SK-N-SH (cell line): ENCODE data around the gene PPP1R14C. TPM values are rescaled to one million over a fixed set of nuclear protein-coding genes. Genes with fewer than 3 reads are reported as not detected.

Experiments
- CTCF ChIA-PET: fragments of 300-600, 350-600 bp; formaldehyde crosslinking; extraction: SDS; loops from one replicate; lab custom pipeline; 2021; lab: Yijun Ruan, JAX
- POLR2A ChIA-PET: fragments of 350-600 bp; sonication (Branson Sonifier 250); formaldehyde crosslinking; extraction: SDS; loops from one replicate; lab custom pipeline; 2020; ENCODE audit warnings: antibody characterized with exemption, inconsistent platforms; lab: Yijun Ruan, JAX
- DNase-seq: peaks from one replicate; pipeline ENCODE4 v3.0.0; 2012
- H2AFZ ChIP-seq: fragments of 200-600 bp; sonication (generic); 2 replicates; pipeline ENCODE4 v1.8.1; 2016; ENCODE audit warnings: antibody characterized with exemption, mild to moderate bottlenecking, low read depth
- H3F3A ChIP-seq: fragments of 200-600 bp; sonication (generic); replicated peaks from 2 replicates; pipeline ENCODE3; 2016; ENCODE audit warnings: antibody characterized with exemption, mild to moderate bottlenecking; ENCODE audit not compliant: insufficient read depth
- H3K27ac ChIP-seq, 2 experiments: fragments of 200-500 bp in 1 of 2; fragments of 200-600 bp in 1 of 2; sonication (Bioruptor generic) in 1 of 2; sonication (generic), shearing (Covaris generic) in 1 of 2; 2 replicates each; pipeline versions ENCODE4 v1.5.1 to v1.6.1; 2014 to 2016; ENCODE audit warnings: low read depth in 2 of 2, inconsistent platforms in 1 of 2, low read length in 1 of 2, mild to moderate bottlenecking in 1 of 2, mixed read lengths in 1 of 2
- H3K27me3 ChIP-seq: fragments of 200-600 bp; sonication (generic), shearing (Covaris generic); 2 replicates; pipeline ENCODE4 v1.6.1; 2016; ENCODE audit warnings: mixed run types; ENCODE audit not compliant: insufficient read depth
- H3K36me3 ChIP-seq, 2 experiments: fragments of 200-500 bp in 1 of 2; fragments of 200-600 bp in 1 of 2; sonication (Bioruptor generic) in 1 of 2; sonication (generic) in 1 of 2; replicated peaks in 1 of 2; 2 replicates each; pipeline versions ENCODE3 to v1.5.1; 2014 to 2016; ENCODE audit warnings: low read length in 1 of 2, mild to moderate bottlenecking in 1 of 2; ENCODE audit not compliant: insufficient read depth in 2 of 2, control insufficient read depth in 1 of 2
- H3K4me1 ChIP-seq, 2 experiments: fragments of 200-500 bp in 1 of 2; fragments of 200-600 bp in 1 of 2; sonication (Bioruptor generic) in 1 of 2; sonication (generic), shearing (Covaris generic) in 1 of 2; 2 replicates each; pipeline versions ENCODE4 v1.5.1 to v1.6.1; 2014 to 2016; ENCODE audit warnings: low read depth in 1 of 2, low read length in 1 of 2, mixed run types in 1 of 2; ENCODE audit not compliant: insufficient read depth in 2 of 2, control insufficient read depth in 1 of 2
- H3K4me2 ChIP-seq: fragments of 200-600 bp; sonication (generic), shearing (Covaris generic); 2 replicates; pipeline ENCODE4 v1.6.1; 2017; ENCODE audit warnings: mixed run types
- H3K4me3 ChIP-seq, 2 experiments: fragments of 200-500 bp in 1 of 2; fragments of 200-600 bp in 1 of 2; sonication (Bioruptor generic) in 1 of 2; sonication (generic), shearing (Covaris generic) in 1 of 2; 2 replicates each; pipeline versions ENCODE4 v1.5.1 to v1.8.1; 2014 to 2016; ENCODE audit warnings: low read depth in 2 of 2, inconsistent platforms in 1 of 2, low read length in 1 of 2, mild to moderate bottlenecking in 1 of 2, mixed read lengths in 1 of 2, moderate library complexity in 1 of 2
- H3K79me2 ChIP-seq: fragments of 200-600 bp; sonication (generic); 2 replicates; pipeline ENCODE4 v1.8.1; 2017; ENCODE audit warnings: mild to moderate bottlenecking; ENCODE audit not compliant: insufficient read depth
- H3K9ac ChIP-seq: fragments of 200-600 bp; sonication (generic); 2 replicates; pipeline ENCODE4 v1.6.1; 2017; ENCODE audit warnings: mixed run types
- H3K9me2 ChIP-seq: fragments of 200-600 bp; sonication (generic); 2 replicates; pipeline ENCODE4 v1.6.1; 2017; ENCODE audit warnings: mixed run types
- H3K9me3 ChIP-seq: fragments of 200-600 bp; sonication (generic); 2 replicates; pipeline ENCODE4 v1.6.1; 2017; ENCODE audit warnings: mixed run types, mild to moderate bottlenecking, moderate library complexity
- H4K20me1 ChIP-seq: fragments of 200-600 bp; sonication (generic); 2 replicates; pipeline ENCODE4 v1.6.1; 2017; ENCODE audit warnings: mild to moderate bottlenecking, mixed run types; ENCODE audit not compliant: insufficient read depth
- CTCF ChIP-seq: fragments of 200-600 bp; sonication (generic); IDR thresholded peaks from 2 replicates; pipeline ENCODE4 v1.6.1; 2017; ENCODE audit warnings: antibody characterized with exemption, mild to moderate bottlenecking, moderate library complexity
- EZH2phosphoT487 ChIP-seq: fragments of 200-600 bp; sonication (generic); IDR thresholded peaks from 2 replicates; pipeline ENCODE4 v1.6.1; 2017; ENCODE audit warnings: low read depth, mixed run types, mild to moderate bottlenecking, antibody characterized with exemption, moderate library complexity, borderline replicate concordance
- FOXM1 ChIP-seq: IDR thresholded peaks from 2 replicates; pipeline ENCODE4 v1.4.0; 2012; ENCODE audit warnings: low read depth, mild to moderate bottlenecking
- MXI1 ChIP-seq: IDR thresholded peaks from 2 replicates; pipeline ENCODE4 v1.6.1; 2012; ENCODE audit warnings: mild to moderate bottlenecking, low read depth, low read length, improper control_type of control experiment
- NFIC ChIP-seq: IDR thresholded peaks from 2 replicates; pipeline ENCODE4 v1.4.0; 2012; ENCODE audit warnings: borderline replicate concordance
- POLR2AphosphoS5 ChIP-seq: IDR thresholded peaks from 2 replicates; pipeline ENCODE4 v1.6.1; 2012; ENCODE audit warnings: low read depth, low read length
- RXRA ChIP-seq: IDR thresholded peaks from 2 replicates; pipeline ENCODE4 v1.4.0; 2012; ENCODE audit warnings: low read depth, mild to moderate bottlenecking, borderline replicate concordance
- SIN3A ChIP-seq: IDR thresholded peaks from 2 replicates; pipeline ENCODE4 v1.6.1; 2012; ENCODE audit warnings: low read depth, mild to moderate bottlenecking, low read length, moderate library complexity, borderline replicate concordance
- TCF12 ChIP-seq: IDR thresholded peaks from 2 replicates; pipeline ENCODE4 v1.4.0; 2012
- TEAD4 ChIP-seq: IDR thresholded peaks from 2 replicates; pipeline ENCODE4 v1.4.0; 2012; ENCODE audit warnings: mild to moderate bottlenecking, borderline replicate concordance; ENCODE audit not compliant: insufficient read depth
- USF2 ChIP-seq: fragments of 150-350 bp; IDR thresholded peaks from 2 replicates; pipeline ENCODE4 v1.6.1; 2017; ENCODE audit warnings: antibody characterized with exemption, low read length, low read depth, borderline replicate concordance
- ZBTB33 ChIP-seq: IDR thresholded peaks from 2 replicates; pipeline ENCODE4 v1.4.0; 2012; ENCODE audit warnings: low read depth, borderline replicate concordance
- WGBS: methylation state at CpG from one replicate; pipeline ENCODE4 v1.1.6; 2017; ENCODE audit warnings: low lambda C conversion rate; 5-methylcytosine and 5-hydroxymethylcytosine counted together
- polyA plus RNA-seq, 3 experiments: library from polyadenylated mRNA; depleted of rRNA; stranded (reverse); fragments of >200 nt; gene quantifications; 2 replicates each; pipeline ENCODE4 v1.2.3, GENCODE V29; 2012
- TF ChIP-seq, protein P1 (sequence below): IDR thresholded peaks from 2 replicates; pipeline ENCODE4 v1.6.1; 2012; ENCODE audit warnings: mild to moderate bottlenecking, low read depth, low read length, moderate library complexity

The PPP1R14C gene
- polyA plus RNA-seq, 1 of the 3 experiments (the other 2 are of a cell fraction) = not detected

DNA sequence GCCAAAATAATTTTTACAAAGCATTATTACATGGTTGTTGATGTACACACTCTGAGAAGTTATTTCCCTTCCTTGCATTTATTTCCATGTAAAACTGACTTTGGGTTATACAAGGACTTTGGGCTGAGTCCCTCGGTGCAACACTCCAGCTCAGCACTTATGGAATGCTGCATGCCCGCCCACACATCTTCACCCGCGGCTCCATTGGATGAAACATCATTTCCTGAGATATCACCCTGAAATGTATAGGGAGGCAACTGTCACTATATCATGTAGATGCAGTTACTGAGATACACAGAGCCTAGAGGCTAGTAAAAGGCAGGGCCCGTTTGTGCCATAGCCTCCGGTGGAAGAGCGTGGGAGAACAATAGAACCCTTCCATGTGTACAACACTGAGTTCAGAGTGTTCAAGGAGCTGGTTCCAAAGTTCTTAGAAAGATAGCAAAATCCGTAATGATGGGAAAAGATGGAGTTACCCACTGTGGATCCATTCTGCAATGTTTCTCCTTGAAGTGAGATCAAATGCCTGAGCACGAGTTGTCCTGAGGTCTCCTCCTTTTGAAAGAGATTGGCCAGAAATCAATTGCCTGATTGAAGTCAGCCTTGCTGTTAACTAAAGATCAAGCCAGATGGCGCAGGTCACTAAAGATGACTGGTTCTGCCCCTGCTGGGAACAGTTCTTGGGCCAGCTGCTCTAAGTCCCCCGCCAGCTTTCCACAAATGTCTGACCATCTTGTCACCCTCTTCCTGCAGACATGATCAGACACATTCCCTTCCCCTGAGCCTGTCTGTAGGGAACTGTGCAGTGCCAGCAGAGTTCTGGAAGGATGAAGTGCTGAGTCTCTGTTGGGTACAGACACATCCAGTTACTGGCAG, 125.1 kb downstream of the PPP1R14C start:
- POLR2A ChIA-PET = no interaction called here
- TF ChIP-seq TCF12 (no peak), FOXM1 (no peak), EZH2phosphoT487 (no peak), TEAD4 (no peak), RXRA (no peak), CTCF (no peak), NFIC (no peak), SIN3A (no peak), ZBTB33 (no peak), USF2 (no peak), MXI1 (no peak), POLR2AphosphoS5 (no peak)
- TF ChIP-seq, protein P1, sequence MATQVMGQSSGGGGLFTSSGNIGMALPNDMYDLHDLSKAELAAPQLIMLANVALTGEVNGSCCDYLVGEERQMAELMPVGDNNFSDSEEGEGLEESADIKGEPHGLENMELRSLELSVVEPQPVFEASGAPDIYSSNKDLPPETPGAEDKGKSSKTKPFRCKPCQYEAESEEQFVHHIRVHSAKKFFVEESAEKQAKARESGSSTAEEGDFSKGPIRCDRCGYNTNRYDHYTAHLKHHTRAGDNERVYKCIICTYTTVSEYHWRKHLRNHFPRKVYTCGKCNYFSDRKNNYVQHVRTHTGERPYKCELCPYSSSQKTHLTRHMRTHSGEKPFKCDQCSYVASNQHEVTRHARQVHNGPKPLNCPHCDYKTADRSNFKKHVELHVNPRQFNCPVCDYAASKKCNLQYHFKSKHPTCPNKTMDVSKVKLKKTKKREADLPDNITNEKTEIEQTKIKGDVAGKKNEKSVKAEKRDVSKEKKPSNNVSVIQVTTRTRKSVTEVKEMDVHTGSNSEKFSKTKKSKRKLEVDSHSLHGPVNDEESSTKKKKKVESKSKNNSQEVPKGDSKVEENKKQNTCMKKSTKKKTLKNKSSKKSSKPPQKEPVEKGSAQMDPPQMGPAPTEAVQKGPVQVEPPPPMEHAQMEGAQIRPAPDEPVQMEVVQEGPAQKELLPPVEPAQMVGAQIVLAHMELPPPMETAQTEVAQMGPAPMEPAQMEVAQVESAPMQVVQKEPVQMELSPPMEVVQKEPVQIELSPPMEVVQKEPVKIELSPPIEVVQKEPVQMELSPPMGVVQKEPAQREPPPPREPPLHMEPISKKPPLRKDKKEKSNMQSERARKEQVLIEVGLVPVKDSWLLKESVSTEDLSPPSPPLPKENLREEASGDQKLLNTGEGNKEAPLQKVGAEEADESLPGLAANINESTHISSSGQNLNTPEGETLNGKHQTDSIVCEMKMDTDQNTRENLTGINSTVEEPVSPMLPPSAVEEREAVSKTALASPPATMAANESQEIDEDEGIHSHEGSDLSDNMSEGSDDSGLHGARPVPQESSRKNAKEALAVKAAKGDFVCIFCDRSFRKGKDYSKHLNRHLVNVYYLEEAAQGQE = no peak
- TF ChIP-seq, all 33 proteins: peak for 0
- WGBS = 10% methylated on average over 11 of the region's 11 CpGs
- H3K4me1 ChIP-seq = no peaks in the 10 kb centered on the region
- H3K4me2 ChIP-seq = peak overlapping the region; percentile 57
- CTCF ChIA-PET = interaction anchor here (1.5 kb wide), 1 partner anchor 11 kb away, joined by 4 read pairs; no protein-coding TSS in a partner anchor
- H3K9ac ChIP-seq = no peak overlapping the region
- H3K27ac ChIP-seq = peak overlapping the region in 1 of 2 experiments; percentile 49; a peak in 2 of 4 replicates
- H3F3A ChIP-seq = peaks cover 11% of the 10 kb centered on the region
- no peak overlapping the region for H3K4me3 ChIP-seq
- no peaks in the 10 kb centered on the region for H3K36me3 ChIP-seq
- no peaks in the 10 kb centered on the region for H4K20me1 ChIP-seq
- no peaks in the 10 kb centered on the region for H3K9me2 ChIP-seq
- peak overlapping the region; percentile 74 for H2AFZ ChIP-seq
- DNase-seq = no peak
- H3K27me3 ChIP-seq = no peaks in the 10 kb centered on the region
- H3K9me3 ChIP-seq = no peaks in the 10 kb centered on the region
- H3K79me2 ChIP-seq = no peaks in the 10 kb centered on the region
